Kidney tubule cell (primary cell): Measurements from ENCODE around the gene ACOD1.
"Not testable (repeated sequence)": the region's sequence is repeated elsewhere in the genome, so short reads cannot be mapped to it uniquely, and the experiment has no call there.

Experiments used
- DNase-seq: peaks from one replicate; pipeline ENCODE4 v3.0.0-alpha.2; 2018; ENCODE audit warnings: low spot score

Gene ACOD1

DNA sequence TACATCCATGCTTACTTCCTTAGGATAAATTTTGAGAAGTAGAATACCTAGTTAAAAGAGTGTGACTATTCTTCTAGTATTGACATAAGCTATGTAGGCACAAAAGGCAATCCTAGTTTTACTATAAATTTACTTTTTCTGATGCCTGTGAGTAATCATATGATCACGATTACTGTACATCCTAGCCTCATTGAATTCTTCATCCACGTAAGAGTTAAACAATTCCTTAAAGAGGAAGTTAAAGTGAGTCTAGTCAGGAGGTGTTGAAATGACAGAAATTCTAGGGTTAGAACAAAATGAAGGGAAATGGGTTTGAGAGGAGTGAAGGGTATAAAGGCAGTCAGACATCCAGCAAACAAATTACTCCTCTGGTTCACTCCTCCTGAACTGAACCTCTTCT, at the start of gene ACOD1:
Gene ACOD1 (plus strand): TSS at position 363 of the 400 bp plus-strand sequence. CDS start 48 bp downstream, outside the sequence.
- no peak for DNase-seq

DNA sequence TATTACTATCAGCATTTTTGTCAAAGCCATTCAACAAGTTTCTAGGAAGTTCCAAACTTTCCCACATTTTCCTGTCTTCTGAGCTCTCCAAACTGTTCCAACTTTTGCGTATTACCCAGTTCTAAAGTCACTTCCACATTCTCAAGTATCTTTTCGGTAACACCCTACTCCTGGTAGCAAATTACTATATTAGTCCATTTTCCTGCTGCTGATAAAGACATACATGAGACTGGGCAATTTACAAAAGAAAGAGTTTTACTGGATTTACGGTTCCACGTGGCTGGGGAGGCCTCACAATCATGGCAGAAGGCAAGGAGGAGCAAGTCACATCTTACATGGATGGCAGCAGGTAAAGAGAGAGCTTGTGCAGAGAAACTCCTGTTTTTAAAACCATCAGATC, 49.2 kb upstream of the ACOD1 start:
- not testable (repeated sequence) for DNase-seq

DNA sequence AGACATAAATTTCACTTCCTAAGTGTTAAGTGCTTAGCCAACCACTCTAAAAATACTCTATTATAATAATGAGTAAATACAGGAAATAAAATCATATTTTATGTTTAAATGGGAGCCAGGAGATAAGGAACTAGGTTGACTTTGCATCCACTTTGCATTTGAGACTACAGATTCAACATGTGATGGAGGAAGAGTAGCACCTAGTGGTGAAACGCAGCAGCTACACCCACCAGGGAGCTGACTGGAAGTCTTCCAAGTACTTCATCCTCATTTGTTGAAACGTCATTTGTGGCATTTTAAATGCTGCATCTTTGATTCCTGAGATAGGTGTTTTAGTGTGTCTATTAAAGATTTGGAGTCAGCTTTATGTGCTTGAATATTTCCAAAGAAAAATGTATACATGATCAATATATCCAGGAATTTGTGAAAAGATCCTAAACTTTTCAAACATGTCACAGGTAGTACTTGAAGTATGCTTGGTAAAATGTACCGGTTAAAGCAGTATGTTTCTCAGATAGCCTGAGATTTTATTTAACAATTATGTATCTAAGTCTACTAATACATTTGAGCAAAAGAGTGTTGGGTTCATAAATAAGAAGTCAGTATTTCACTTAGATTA, 44.7 kb upstream of the ACOD1 start:
- DNase-seq: peak; percentile 78

DNA sequence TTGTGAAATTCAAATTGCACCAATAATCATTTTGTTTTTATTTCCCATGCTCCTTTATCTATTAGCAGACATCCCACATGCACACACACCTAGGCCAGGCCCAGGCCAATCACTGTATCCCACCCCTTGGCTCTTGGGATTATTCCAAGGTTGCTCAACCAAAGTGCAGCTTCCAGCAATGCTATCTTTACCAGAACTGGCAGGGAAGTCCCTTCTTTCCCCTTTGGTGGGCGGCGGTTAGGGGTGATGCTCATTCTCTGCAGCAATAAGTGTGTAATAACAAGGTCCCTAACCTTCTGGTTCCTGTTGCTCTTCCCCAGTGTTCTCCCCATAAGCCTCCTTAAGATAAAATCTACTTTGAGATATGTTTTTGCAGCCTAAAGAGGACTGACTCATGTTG, 43.8 kb upstream of the ACOD1 start:
- no peak for DNase-seq

DNA sequence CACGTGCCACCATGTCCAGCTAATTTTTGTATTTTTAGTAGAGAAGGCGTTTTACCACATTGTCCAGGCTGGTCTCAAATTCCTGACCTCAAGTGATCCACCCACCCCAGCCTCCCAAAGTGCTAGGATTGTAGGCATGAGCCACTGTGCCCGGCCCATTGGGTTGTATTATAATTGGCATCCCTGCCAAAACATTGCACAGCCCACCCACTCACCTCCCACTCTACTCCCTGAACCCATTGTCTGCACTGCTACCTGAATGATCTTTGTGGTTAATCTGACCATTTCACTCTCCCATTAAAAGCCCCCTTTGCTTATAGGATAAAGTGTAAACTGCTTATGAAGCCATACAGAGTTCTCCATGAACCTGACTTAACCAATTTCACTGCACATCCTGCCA, 35.8 kb upstream of the ACOD1 start:
- no peak for DNase-seq

DNA sequence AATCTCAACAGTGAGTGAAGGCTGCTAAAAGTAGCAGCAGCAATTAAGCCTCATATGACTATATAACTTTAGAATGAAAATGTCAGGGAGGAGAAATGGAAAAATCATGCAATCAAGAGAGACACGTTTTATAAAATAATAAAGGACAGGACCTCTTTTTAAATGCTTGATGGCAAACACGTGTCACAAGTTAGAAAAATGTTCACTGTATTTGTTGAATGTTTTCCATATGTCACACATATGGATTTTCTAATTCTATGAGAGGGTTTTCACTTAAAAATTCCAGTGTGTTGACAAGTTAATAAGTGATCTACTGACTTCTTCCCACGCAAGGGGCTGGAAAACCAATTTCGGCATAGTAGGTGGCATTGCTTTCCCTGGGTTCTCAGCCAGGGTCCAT, 34.4 kb upstream of the ACOD1 start:
- DNase-seq: no peak

DNA sequence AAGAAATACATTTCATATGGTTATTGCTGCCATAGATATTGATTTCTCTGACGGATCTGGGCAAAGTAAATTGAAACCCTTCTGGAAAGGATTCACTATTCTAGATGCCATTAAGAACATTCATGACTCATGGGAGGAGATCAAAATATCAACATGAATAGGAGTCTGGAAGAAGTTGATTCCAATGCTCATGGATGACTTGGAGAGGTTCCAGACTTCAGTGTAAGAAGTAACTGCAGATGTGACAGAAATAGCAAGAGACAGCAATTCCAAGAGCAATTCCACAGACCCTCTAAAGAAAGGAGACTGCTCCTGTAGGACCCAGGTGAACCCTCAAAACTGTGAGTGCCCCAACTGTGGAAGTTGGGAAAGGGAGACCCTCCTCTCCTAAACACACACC, 31.2 kb upstream of the ACOD1 start:
- no peak for DNase-seq

DNA sequence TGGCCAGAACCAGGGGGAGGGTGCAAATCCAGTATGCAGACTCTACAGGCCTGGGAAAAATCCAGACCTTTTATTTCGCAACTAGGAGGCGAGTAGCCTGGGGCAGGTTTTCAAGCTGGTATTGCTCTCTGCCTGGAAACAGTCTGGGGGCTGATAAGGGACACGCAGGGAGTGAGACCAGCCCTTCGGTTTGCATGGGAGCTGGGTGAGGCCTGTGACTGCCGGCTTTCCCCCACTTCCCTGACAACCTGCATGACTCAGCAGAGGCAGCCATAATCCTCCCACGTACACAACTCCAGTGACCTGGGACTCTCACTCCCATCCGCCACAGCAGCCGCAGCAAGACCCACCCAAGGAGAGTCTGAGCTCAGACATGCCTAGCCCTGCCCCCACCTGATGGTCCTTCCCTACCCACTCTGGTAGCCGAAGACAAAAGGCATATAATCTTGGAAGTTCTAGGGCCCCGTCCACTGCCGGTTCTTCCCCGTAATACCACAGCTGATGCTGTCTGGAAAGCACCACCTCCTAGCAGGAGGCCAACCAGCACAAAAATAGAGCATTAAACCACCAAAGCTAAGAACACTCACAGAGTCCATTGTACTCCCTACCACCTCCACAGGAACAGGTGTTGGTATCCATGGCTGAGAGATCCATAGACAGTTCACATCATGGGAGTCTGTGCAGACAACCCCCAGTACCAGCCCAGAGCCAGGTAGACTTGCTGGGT, 30.4 kb upstream of the ACOD1 start:
- DNase-seq: not testable (repeated sequence)

DNA sequence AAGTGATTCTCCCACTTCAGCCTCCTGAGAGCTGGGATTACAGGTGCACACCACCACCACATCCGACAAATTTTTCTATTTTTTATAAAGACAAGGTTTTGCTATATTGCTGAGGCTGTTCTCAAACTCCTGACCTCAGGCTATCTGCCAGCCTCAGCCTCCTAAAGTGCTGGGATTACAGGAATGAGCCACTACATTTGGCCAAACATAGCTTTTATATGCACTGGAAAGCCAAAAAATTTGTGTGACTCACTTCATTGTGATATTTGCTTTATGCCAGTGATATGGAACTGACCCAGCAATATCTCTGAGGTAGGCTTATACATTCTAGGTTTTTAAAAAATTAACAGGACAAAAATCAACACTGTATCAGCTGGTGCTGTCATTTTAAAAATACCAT, 26.8 kb upstream of the ACOD1 start:
- DNase-seq: no peak

DNA sequence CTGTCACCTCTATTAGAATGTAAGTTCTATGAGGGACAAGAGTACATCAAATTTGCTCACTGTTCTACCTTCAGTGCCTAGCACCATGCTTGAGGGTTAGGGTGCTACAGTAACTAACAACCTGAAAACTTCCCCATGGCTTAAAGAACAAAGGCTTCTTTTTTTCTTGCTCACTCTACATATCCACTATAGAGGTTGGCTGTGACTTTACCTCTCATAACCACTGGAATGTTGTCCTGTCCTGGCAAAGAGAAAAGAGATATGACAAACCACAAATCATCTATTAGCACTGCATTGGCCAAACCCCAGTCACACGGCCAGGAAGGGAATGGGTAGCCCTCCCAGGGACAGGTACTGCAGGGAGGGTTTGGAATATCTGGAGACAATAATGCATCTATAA, 23.2 kb upstream of the ACOD1 start:
- DNase-seq: peak; percentile 60

DNA sequence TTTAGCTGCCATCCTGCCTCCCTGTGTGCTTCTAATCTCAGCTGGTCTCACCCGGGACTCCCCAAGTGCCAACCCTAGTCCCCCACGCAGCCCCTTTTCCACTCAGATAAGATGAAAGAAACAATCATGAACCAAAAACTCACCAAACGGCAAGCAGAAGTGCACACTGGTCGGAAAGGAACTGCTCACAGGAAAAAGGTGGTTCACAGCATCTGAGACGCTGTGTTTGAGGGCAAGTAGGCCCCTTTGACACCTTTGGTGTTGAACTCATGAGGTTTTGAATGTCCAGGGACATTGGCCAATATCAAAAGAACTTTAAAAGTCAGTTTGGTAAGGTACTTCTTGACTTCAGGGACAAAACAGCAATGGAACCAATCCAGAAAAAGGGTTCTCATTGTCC, 20.4 kb upstream of the ACOD1 start:
- no peak for DNase-seq

DNA sequence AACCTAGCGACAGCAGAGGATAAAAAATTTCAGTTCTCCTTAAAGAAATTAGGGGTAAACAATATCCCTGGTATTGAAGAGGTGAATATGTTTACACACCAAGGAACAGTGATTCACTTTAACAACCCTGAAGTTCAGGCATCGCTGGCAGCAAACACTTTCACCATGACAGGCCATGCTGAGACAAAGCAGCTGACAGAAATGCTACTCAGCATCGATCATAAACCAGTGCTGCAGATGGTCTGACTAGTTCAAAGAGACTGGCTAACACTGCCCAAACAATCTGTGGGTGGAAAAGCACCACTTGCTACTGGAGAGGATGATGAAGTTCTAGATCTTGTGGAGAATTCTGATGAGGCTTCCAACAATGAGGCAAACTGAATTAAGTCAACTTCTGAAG, 19.9 kb upstream of the ACOD1 start:
- peak; percentile 10 for DNase-seq

DNA sequence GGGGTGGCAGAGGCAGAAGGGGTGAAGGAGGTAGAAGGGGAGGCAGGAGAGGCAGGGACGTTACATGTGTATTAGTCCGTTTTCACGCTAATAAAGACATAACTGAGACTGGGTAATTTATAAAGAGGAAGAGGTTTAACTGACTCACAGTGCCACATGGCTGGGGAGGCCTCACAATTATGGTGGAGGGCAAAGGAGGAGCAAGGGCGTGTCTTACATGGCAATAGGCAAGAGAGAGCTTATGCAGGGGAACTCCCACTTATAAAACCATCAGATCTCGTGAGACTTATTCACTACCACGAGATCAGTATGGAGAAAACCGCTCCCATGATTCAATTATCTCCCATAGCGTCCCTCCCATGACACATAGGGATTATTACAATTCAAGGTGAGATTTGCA, 19.0 kb upstream of the ACOD1 start:
- DNase-seq: no peak

DNA sequence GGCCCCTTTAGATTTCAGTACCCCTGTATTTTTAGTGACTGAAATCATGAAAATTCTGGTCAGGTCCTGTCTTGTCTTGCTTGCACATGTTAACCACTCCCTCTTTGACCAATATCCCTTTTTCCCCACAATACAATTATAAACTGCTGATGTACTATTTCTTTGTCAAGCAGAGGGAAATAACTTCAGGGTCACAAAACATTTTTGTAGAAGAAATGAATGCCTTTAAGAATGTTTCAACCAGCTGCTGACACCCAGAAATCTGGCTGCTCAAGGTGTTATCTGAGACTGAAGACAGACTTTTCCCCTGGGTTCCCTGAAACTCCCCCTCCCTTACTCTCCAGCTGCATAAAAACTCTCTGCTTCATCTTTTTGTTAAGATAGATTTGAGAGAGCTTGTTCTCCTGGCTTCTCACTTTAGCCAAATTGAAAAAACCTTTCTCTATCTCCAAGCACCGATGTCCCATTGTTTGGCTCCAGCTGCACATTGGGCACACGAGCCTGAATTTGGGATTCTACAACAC, 18.4 kb upstream of the ACOD1 start:
- DNase-seq: no peak

DNA sequence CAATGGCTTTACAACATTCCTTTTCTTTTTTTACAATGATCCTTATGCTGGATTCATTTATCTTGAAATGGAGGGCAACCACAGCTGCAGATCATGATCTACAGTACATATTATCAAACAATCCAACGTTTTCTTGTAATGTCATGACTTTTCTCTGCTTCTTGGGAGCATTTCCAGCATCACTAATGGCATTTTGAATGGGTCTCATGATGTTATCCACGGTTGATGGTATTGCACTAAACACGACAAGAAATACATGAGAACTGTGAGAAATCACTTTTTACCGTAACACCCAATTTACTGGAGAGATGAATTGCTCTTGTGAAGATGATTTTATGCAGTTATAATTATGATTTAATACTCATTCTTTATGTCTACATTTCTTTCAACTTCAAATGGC, 16.2 kb upstream of the ACOD1 start:
- DNase-seq: no peak

DNA sequence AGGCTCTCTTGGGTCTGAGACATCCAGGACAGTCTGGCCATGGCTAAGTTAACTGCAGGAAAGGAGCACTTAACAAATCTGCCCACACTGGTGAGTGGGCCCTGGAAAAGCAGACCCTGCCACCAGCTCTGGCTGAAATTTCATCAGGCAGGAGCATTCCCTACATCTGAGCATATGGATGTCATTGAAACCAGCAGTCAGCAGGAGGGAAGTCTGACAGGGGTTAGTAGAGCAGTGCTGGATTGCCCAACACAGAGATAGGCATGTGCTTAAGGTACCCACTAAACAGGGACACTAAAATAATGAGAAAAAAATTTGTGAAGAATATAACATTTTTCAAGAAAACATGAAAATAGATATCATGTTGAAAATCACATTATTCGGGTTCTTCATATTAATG, 13.6 kb upstream of the ACOD1 start:
- DNase-seq: no peak

DNA sequence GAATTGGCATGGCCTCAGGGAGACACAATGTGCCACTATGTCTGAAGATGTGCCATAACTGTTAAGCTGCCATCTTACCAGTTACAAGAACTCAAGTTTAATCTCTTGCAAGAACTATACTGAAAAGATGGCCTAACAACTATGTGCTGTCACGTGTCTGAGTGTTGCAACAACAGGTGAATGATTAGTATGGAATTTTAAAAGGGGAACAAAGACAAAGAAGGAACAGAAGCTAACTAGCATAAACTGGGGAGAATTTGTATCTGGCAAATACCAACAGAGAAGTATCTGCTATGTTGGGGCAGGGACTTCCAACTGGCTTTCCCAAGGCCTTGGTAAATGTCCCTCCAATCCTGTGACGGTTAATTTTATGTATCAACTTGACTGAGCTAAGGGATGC, 11.5 kb upstream of the ACOD1 start:
- DNase-seq: no peak

DNA sequence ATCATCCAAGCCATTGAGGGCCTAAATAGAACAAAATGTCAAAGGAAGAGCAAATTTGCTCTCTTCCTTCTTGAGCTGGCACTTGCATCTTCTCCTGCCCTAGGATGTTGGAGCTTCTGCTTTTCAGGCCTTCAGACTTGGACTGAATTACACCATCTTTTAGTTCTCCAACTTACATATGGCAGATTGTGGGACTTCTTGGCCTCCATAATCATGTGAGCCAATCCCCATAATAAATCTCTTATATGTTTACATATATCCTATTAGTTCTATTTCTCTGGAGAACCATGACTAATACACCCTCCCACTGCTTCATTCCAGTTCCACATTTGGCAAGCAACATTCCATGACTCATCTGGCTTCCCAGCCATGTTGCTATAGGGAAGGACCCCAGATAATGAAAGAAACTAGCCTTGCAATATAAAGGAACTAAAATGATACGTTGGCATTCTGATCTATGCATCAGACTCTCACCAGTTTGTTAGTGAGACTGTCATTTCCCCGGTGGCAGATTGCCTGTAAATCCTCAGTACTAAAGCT, 11.0 kb upstream of the ACOD1 start:
- peak; percentile 83 for DNase-seq

DNA sequence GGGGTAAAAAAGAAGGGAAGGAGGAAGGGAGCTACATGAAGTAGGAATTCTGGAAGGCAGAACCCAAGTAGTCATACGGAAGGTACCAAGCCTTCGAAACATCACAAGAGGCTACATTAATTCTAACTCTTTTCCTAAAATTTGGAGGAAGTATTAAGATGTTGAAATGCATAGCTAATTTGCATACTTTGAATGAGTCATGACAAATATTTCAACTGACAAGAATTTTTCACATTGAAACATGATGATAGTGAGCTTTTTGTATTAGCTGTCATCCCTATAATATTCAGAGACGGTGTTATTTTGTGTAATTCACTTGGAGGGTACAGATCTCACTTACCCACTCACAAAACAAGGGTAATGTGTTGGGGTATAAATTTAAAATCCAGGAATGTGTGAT, 9.1 kb upstream of the ACOD1 start:
- DNase-seq: no peak

DNA sequence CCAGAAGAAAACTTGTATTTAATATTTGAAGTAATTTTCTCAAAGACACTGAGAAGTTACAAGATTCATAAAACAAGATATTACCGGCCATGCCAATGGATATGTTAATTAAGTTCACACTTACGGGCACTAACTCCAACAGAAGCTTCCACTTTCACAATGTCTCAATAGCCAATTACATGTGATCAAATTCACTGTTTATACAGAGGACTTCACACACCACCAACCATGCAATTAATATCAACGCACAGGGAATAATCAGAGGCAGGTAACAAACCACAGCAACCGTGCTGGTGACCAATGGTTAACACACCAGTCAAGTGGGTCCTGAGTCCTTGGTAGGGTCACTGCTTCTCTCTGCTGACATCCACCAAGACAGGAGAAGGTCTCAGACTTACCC, 5.9 kb upstream of the ACOD1 start:
- DNase-seq: peak; percentile 20

DNA sequence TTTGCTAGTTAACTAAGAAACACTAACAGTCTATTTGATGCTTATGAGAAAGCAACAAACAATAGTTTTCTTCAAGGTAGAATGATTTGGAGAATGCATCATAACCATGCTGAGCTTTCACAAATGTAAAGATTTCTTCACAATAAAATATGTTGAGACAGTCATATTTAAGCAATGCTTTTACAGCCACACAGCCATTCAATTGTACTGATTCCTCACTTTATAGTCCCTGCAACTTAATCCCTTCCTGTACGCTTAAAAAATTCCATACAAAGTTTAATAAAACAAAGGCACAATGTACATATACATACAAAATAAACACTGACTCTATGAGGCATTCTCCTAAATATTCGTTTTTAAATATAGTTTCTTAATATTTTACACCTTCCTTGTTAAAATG, 4.7 kb upstream of the ACOD1 start:
- DNase-seq: no peak

DNA sequence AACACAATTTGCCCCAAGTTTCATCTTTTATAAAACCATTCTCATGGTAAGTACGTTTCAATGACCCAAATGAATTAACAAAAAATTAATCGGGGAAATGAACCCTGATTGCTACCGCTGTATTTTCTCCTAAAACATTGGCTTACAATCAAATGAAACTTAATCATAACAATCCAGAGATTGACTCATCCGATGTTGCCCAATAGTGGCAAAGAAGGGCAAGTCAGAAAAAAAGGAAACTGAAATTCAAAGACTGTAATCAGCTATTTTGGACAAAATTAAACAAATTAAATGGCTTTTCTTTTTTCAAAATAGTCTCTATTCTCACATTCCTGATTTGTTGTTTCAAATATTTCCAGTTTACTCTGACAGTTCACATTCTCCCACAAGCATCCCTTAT, 3.9 kb upstream of the ACOD1 start:
- DNase-seq: no peak

DNA sequence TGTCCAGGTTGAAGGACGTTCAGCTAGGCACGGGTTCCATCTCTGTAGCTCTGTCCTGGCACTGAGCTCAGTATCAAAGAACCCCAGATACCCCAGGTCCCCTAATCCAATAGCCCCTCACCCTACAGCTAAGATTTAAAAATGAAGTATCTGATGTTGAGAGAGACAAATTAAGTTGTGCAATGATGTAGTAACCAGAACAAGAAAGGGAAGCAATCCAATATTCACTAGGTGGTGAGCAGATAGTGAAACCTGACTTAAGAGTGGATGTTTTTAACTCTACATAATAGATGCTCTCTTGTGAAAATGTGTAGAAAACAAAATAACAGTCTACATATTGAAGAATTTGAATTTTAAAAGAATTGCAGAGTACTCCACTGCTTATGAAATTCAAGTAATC, 1.8 kb downstream of the ACOD1 start:
- no peak for DNase-seq

DNA sequence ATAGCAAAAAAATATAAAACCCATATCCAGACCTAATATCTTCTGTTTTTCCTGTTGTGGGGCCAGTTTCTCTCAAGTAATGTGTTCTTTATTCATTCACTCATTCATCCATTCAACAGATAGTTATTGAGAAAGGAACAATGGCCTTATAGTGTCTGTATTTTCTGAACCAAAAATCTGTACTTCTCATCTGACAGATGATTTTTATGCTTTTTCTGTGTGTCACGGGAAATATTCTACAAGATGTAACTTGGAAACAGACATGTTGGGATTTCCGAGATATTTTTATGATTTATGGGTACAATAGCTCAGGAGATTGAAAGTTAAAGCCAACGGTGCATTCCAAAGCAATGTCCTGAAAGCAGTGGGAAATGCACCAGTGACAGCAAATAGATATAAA, 5.7 kb downstream of the ACOD1 start:
- no peak for DNase-seq
